NB4 (cell line): Measurements from ENCODE around the gene AP4E1.
"Not testable (repeated sequence)": the region's sequence is repeated elsewhere in the genome, so short reads cannot be mapped to it uniquely, and the experiment has no call there.

ENCODE experiments used
- DNase-seq: peaks from one replicate; pipeline ENCODE4 v3.0.0; 2010; ENCODE audit warnings: low read depth
- H3K4me3 ChIP-seq: one replicate; pipeline ENCODE4 v1.5.1; 2011; ENCODE audit warnings: mild to moderate bottlenecking, low read depth, low read length, moderate library complexity
- MYC ChIP-seq: IDR thresholded peaks from 2 replicates; pipeline ENCODE4 v1.6.1; 2011; ENCODE audit warnings: low read depth, low read length
- POLR2A ChIP-seq: IDR thresholded peaks from 2 replicates; pipeline ENCODE4 v1.6.1; 2011; ENCODE audit warnings: mild to moderate bottlenecking; ENCODE audit not compliant: insufficient read length; ENCODE audit errors: extremely low read depth
- TF ChIP-seq, protein P1 (sequence below): IDR thresholded peaks from one replicate; pipeline ENCODE4 v1.5.1; 2012; ENCODE audit warnings: low read depth, low read length
- TF ChIP-seq, protein P2 (sequence below): IDR thresholded peaks from 2 replicates; pipeline ENCODE4 v1.6.1; 2011; ENCODE audit warnings: low read depth, low read length

The AP4E1 gene

DNA sequence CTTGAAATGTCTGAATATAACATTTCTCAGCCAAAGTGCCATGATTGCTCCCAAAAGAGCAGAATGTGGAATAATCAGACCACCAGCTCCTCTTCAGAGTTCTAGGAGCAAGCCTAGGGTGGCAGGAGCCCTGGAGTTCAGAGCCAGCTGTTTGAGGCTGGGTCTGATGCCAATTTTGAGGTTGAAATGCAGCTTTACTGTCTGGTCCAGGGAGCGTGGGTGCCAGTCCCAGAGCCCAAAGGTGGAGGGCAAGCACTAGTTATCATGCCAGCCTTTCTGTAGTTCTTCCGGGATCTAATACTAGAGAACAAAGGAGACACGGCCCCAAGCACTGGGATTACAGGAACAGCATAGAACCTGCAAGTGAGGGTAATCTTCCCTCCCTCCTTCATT is 117.0 kb downstream of the AP4E1 start:
- no peak for DNase-seq
- H3K4me3 ChIP-seq: no peak overlapping the region
- TF ChIP-seq MYC (no peak), POLR2A (no peak)
- TF ChIP-seq, protein P1, sequence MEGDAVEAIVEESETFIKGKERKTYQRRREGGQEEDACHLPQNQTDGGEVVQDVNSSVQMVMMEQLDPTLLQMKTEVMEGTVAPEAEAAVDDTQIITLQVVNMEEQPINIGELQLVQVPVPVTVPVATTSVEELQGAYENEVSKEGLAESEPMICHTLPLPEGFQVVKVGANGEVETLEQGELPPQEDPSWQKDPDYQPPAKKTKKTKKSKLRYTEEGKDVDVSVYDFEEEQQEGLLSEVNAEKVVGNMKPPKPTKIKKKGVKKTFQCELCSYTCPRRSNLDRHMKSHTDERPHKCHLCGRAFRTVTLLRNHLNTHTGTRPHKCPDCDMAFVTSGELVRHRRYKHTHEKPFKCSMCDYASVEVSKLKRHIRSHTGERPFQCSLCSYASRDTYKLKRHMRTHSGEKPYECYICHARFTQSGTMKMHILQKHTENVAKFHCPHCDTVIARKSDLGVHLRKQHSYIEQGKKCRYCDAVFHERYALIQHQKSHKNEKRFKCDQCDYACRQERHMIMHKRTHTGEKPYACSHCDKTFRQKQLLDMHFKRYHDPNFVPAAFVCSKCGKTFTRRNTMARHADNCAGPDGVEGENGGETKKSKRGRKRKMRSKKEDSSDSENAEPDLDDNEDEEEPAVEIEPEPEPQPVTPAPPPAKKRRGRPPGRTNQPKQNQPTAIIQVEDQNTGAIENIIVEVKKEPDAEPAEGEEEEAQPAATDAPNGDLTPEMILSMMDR: no peak
- TF ChIP-seq, protein P2, sequence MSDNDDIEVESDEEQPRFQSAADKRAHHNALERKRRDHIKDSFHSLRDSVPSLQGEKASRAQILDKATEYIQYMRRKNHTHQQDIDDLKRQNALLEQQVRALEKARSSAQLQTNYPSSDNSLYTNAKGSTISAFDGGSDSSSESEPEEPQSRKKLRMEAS: no peak

DNA sequence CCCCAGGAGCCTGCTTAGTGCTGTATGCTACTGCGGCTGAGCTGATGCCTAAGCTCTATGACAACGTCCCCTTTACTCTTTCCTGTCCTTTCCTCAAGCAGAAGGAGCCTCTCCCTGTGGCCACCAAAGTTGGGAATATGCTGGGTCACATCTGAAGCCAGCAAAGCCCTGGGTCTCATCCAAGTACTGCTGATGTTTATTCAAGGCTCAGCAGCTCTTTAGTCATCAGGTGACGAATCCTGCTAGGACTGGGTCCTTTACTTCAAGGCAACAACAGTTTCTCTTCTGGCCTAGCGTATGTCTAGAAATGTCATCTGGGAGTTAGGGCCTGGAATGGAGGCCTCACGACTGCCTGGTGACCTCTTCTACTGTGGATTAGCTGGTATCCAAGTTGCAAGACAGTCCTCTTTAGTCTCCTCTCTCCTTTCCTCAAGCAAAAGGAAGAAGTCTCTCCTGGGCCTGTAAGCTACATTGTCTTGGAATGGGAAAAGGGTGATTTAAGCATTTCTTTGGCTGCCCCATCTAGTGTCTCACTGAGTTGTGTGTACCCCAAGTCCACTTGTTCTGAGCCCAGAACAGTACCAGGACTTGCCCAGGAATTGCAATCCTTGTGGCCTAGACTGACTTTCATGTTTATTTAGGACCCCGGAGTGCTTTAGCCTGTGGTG is 122.3 kb downstream of the AP4E1 start:
- H3K4me3 ChIP-seq: no peak overlapping the region
- no peak for TF ChIP-seq POLR2A
- TF ChIP-seq MYC: no peak
- TF ChIP-seq, protein P2: no peak
- TF ChIP-seq, protein P1: no peak
- DNase-seq: no peak

DNA sequence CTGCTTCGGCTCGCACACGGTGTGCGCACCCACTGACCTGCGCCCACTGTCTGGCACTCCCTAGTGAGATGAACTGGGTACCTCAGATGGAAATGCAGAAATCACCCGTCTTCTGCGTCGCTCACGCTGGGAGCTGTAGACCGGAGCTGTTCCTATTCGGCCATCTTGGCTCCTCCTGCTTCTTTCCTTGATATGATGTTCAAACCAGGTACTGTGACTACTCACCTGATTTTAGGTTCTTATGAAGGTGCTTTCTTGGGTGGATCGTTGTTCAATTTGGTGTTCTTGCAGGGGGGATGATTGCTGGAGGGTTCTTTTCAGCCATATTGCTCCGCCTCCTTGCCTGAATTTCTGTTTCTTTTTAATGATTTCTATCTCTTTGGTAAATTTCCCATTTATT is 129.0 kb downstream of the AP4E1 start:
- not testable (repeated sequence) for H3K4me3 ChIP-seq, DNase-seq

DNA sequence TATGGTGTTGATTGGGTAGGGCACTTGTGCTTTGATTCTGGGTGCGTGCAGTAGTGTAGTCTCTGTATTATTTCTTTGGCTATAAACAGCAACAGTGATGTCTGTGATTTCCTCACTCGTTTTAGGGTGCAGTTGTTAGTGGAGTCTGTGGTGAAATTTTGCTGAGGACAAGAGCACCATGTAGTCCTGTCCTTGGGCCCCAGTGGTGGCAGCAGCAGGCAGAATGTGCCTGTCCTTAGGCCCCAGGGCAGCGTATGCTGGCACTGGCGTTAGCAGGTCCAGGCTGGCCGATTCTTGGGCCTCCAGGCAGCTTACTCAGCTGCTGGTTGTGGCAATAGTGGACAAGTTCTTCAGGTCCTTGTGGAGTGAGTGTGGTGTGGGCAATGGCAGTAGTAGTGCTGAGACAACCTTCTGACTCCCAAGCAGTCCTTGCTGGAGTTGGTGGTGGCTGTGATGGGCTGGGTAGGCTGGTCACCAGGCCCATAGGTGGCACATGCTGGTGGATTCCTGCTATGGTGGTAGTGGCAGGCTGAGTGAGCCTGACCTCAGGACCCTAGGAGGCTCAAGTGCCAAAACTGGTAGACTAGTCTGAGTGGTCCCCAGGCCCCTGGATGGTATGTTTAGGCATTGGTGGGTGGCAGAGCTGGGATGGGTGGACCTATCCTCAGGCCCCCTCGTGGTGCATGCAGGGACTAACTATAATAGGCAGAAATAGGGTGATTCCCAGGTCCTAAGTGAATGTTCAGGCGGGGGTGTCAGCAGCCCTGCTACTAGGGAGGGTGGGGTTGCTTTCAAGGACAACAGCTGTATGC is 129.9 kb downstream of the AP4E1 start:
- TF ChIP-seq POLR2A (no peak), MYC (no peak)
- TF ChIP-seq, protein P2: no peak
- TF ChIP-seq, protein P1: no peak
- DNase-seq: no peak
- H3K4me3 ChIP-seq: no peak overlapping the region

DNA sequence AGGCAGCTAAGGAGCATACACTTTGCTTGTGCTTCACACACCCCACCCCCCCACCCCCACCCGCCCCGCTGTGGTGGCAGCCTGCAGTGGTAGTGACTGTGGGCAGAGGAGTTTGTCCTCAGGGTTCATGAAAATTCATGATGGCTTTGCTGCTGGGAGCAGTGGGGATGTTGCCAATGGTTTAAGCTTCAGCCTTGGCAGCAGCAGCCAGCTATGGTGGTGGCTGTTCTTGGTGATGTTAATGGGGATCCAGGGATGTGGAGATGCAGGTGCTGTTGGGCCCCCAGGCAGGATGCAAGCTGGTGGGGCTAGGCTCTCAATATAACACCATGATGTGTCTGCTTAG is 130.5 kb downstream of the AP4E1 start:
- no peak for TF ChIP-seq MYC
- no peak for TF ChIP-seq POLR2A
- TF ChIP-seq, protein P2: no peak
- TF ChIP-seq, protein P1: no peak
- H3K4me3 ChIP-seq: no peak overlapping the region
- DNase-seq: no peak

DNA sequence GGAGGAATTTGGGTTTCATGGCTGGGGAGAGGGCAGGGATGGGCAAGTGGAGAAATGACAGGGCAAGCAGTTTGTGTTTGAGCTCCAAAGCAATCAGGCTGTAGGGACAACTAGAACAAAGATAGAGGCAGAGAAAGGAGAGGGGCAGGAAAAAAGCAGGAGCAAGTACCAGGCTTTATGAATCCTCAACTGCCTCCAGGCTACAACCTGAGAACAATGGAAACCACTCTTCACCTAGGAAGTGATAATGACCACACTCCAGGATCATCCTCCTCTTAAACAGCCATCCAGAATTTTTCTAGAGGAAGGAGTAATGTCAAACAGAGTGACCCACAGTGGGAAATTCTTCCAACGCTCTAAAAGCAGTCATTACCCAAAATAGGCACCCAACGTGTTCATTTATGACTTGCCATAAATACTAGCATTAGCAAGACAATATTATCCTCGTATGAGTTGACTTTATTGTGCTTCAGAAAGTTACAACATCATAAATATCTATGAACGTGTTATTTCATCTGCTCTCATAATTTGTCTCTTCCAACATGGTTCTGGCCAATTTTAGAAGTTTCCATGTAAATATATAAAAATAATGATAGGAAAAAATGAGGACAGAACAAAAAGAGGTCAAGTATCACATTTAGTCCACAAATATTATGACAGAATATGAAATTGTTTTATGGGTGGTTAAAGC is 135.7 kb downstream of the AP4E1 start:
- TF ChIP-seq POLR2A (no peak), MYC (no peak)
- TF ChIP-seq, protein P2: no peak
- TF ChIP-seq, protein P1: no peak
- no peak for DNase-seq

More for the DNA sequence above, 135.7 kb downstream of the AP4E1 start:
- no peak overlapping the region for H3K4me3 ChIP-seq
